ENCODE results near the gene PIK3CD.

DNA sequence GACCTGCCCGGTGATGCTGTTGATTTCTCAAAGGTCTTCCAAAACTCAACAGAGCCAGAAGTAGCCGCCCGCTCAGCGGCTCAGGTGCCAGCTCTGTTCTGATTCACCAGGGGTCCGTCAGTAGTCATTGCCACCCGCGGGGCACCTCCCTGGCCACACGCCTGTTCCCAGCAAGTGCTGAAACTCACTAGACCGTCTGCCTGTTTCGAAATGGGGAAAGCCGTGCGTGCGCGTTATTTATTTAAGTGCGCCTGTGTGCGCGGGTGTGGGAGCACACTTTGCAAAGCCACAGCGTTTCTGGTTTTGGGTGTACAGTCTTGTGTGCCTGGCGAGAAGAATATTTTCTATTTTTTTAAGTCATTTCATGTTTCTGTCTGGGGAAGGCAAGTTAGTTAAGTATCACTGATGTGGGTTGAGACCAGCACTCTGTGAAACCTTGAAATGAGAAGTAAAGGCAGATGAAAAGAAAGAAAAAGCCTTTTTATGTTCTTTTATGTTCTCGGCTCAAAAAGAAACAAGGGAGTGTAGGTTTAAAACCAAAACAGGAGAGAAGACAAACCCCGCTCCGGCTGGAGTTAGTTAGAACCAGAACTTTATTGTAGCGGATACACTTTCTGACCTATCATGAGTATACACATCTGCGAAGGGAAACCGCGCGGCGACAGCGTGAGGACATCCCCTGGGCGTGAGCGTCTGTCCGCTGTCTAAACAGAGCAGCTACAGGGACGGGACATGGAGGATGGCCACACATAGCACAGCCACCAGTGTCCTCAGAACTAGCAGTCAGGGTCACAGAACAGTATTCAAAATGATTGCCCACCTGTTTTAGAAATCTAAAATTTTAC lies 77.1 kb downstream of the PIK3CD start:
- no peak for TF ChIP-seq POLR2A (IDR thresholded peaks at IDR 0.05; ENCODE audit: low read length)
- no peak for TF ChIP-seq GATA1 (IDR thresholded peaks at IDR 0.05; ENCODE audit: low read depth, low read length)

Measured in erythroblast (primary cell).